GM18519 (cell line): Measurements from ENCODE around the gene KCNJ9.

Source experiments
- ATAC-seq: cut with Tn5 transposase; IDR thresholded peaks from one replicate; pipeline ENCODE4 v1.9.1; 2021; ENCODE audit warnings: mild to moderate bottlenecking, moderate library complexity; ENCODE audit not compliant: unreplicated experiment, low FRiP score

The KCNJ9 gene

DNA sequence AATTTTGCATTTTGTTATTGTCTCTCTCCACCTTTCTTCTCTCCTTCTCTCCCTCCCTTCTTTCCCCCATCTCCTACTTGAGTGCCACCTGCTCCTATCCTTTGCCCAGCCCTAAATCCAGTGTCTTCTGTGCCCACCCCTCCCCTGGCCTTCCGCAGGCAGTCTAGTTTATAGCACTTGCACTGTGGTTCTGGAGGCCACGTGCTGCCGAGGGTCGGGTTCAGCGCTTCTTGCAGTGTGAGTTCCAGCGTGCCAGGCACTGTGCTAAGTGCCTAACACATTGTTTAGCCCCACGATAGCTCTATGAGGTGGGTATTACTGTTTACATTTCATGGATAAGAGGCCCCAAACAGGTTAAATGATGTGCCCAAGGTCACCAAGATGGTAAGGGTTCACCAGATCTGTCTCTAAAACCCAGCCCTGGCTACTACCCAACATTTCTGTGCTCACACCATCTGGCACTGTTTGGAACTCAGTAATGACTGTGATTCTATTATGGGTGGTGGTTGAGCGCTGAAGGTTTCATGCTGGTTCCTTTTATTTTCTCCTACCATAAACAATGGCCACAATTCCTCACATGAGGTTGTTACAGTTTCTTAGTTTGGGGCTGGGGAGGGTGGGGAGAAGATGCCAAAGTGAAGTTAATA, 56.0 kb downstream of the KCNJ9 start:
- ATAC-seq: no peak

- ATAC-seq: no peak
These were observed 58.5 kb downstream of the KCNJ9 start for GRCh38 chr1:160139840-160140239.
